K562 (cell line): ENCODE results near the gene CKAP5. TPM values are rescaled to one million over a fixed set of nuclear protein-coding genes. Genes with fewer than 3 reads are reported as not detected.

Source experiments
- ATAC-seq: fragments of 200-7000 bp; cut with Tn5 transposase; 3 replicates; pipeline ENCODE4 v1.9.1; 2020; ENCODE audit warnings: moderate library complexity
- BruUV-seq: library from RNA; stranded (reverse); fragments of 400-500 nt; replicated peaks from 2 replicates; lab custom pipeline; 2021; lab: Mats Ljungman, UMichigan
- CTCF ChIA-PET: fragments of 300-600 bp; formaldehyde crosslinking; extraction: SDS; loops from one replicate; lab custom pipeline; 2021; ENCODE audit warnings: low intra/inter-chr PET ratio; lab: Yijun Ruan, JAX
- POLR2A ChIA-PET: fragments of 300-600, 350-650 bp; sonication (Branson Sonifier 250); formaldehyde crosslinking; extraction: SDS; loops from one replicate; lab custom pipeline; 2021; ENCODE audit warnings: antibody characterized with exemption, inconsistent platforms; lab: Yijun Ruan, JAX
- DNase-seq, 4 experiments: peaks; one replicate each; pipeline versions ENCODE4 v3.0.0 to v3.0.0-alpha.2; 2011 to 2018; ENCODE audit warnings: low spot score in 3 of 4, mixed read lengths in 3 of 4; ENCODE audit errors: extremely low read depth in 1 of 4
- FAIRE-seq: peaks from 2 replicates; lab custom pipeline; 2011; peaks lifted over from hg19 to GRCh38; lab: Jason Lieb, UNC
- H2AFZ ChIP-seq: 2 replicates; pipeline ENCODE4 v1.6.0; 2011; ENCODE audit warnings: low read depth, low read length, control low read depth, inconsistent platforms
- H3K27ac ChIP-seq: fragments of 200-600 bp; 3 replicates; pipeline ENCODE4 v1.8.0; 2011; ENCODE audit warnings: low read depth, mild to moderate bottlenecking, control low read depth, inconsistent platforms, low read length, moderate library complexity, mixed read lengths; ENCODE audit errors: extremely low read depth
- H3K27me3 ChIP-seq, 2 experiments: fragments of 300-600 bp in 1 of 2; 2 replicates in 1 of 2; 3 replicates in 1 of 2; pipeline versions ENCODE4 v1.6.0 to v1.8.0; 2011; ENCODE audit warnings: inconsistent platforms in 2 of 2, low read length in 2 of 2, mild to moderate bottlenecking in 1 of 2, mixed read lengths in 1 of 2, moderate library complexity in 1 of 2; ENCODE audit not compliant: control insufficient read depth in 2 of 2, insufficient read depth in 2 of 2
- H3K36me3 ChIP-seq: fragments of 300-600 bp; 3 replicates; pipeline ENCODE4 v1.8.0; 2011; ENCODE audit warnings: mild to moderate bottlenecking, low read length, inconsistent platforms; ENCODE audit not compliant: control insufficient read depth, insufficient read depth
- H3K4me1 ChIP-seq, 2 experiments: fragments of 200-600 bp in 1 of 2; replicated peaks in 1 of 2; 2 replicates in 1 of 2; 3 replicates in 1 of 2; pipeline versions ENCODE4 v1.5.1 to v1.8.0; 2011; ENCODE audit warnings: inconsistent platforms in 2 of 2, low read length in 2 of 2, mild to moderate bottlenecking in 1 of 2, mixed read lengths in 1 of 2, moderate library complexity in 1 of 2; ENCODE audit not compliant: control insufficient read depth in 2 of 2, insufficient read depth in 2 of 2
- H3K4me2 ChIP-seq: 2 replicates; pipeline ENCODE4 v1.6.1; 2011; ENCODE audit warnings: low read length, control low read depth, inconsistent platforms, mixed read lengths; ENCODE audit not compliant: insufficient read depth
- H3K4me3 ChIP-seq: fragments of 200-600 bp; sonication (generic), shearing (Covaris generic); 2 replicates; pipeline ENCODE4 v1.5.1; 2016; ENCODE audit warnings: control low read depth, inconsistent platforms
- H3K79me2 ChIP-seq: fragments of 200-600 bp; 3 replicates; pipeline ENCODE4 v1.8.0; 2011; ENCODE audit warnings: low read length, inconsistent platforms; ENCODE audit not compliant: control insufficient read depth, insufficient read depth
- H3K9ac ChIP-seq, 2 experiments: 2 replicates each; pipeline versions ENCODE4 v1.6.0 to v1.6.1; 2011; ENCODE audit warnings: low read depth in 2 of 2, low read length in 2 of 2, control low read depth in 1 of 2, inconsistent platforms in 1 of 2, mild to moderate bottlenecking in 1 of 2, mixed read lengths in 1 of 2; ENCODE audit not compliant: insufficient read depth in 1 of 2
- H3K9me1 ChIP-seq: one replicate; pipeline ENCODE4 v1.6.0; 2011; ENCODE audit warnings: inconsistent platforms, mild to moderate bottlenecking, low read length, moderate library complexity; ENCODE audit not compliant: control insufficient read depth, insufficient read depth
- H3K9me3 ChIP-seq: replicated peaks from 2 replicates; pipeline ENCODE4 v1.5.1; 2011; ENCODE audit warnings: low read depth, low read length, inconsistent platforms; ENCODE audit not compliant: control insufficient read depth, insufficient read depth
- H4K20me1 ChIP-seq: replicated peaks from 2 replicates; pipeline ENCODE4 v1.6.1; 2011; ENCODE audit warnings: low read length, inconsistent platforms, mixed read lengths; ENCODE audit not compliant: control insufficient read depth, insufficient read depth
- FOXA3 ChIP-seq, 2 experiments: fragments of 450-650 bp in 1 of 2; sonication (generic) in 1 of 2; formaldehyde crosslinking; IDR thresholded peaks in 1 of 2; conservative IDR thresholded peaks in 1 of 2; 2 replicates each; pipeline versions ENCODE4 v1.4.0 to v1.8.0; 2020 to 2022; ENCODE audit warnings: mild to moderate bottlenecking in 2 of 2, missing genetic modification reagents in 1 of 2
- GABPA ChIP-seq: fragments of 200-800 bp; sonication (Bioruptor generic); conservative IDR thresholded peaks from 2 replicates; pipeline ENCODE4 v1.6.1; 2016; ENCODE audit warnings: low read depth, missing genetic modification characterization, missing compliant biosample characterization
- MYNN ChIP-seq, 2 experiments: sonication (generic); formaldehyde crosslinking in 1 of 2; IDR thresholded peaks; 2 replicates each; pipeline versions ENCODE4 v1.5.0 to v1.6.1; 2016 to 2020; ENCODE audit warnings: antibody characterized with exemption in 1 of 2, missing genetic modification reagents in 1 of 2
- RCOR1 ChIP-seq, 2 experiments: IDR thresholded peaks; 2 replicates each; pipeline ENCODE4 v1.6.1; 2012; ENCODE audit warnings: low read depth in 2 of 2, low read length in 2 of 2, borderline replicate concordance in 1 of 2, improper control_type of control experiment in 1 of 2
- SREBF2 ChIP-seq: sonication (generic); formaldehyde crosslinking; IDR thresholded peaks from 2 replicates; pipeline ENCODE4 v1.4.0; 2020; ENCODE audit warnings: mild to moderate bottlenecking, missing genetic modification reagents
- TRIM24 ChIP-seq, 2 experiments: fragments of 450-650 bp; IDR thresholded peaks; 2 replicates each; pipeline ENCODE4 v1.6.1; 2016
- ZNF644 ChIP-seq: fragments of 200-800 bp; sonication (Bioruptor generic); IDR thresholded peaks from 2 replicates; pipeline ENCODE4 v1.6.1; 2016; ENCODE audit warnings: low read depth, missing genetic modification characterization, missing compliant biosample characterization
- WGBS: fragments of 100-300 bp; shearing (Covaris generic); methylation state at CpG from one replicate; pipeline ENCODE4 v1.1.6; 2016; ENCODE audit warnings: low coverage, mixed read lengths; ENCODE audit not compliant: insufficient coverage; ENCODE audit errors: missing lambda C conversion rate; 5-methylcytosine and 5-hydroxymethylcytosine counted together
- in situ Hi-C: fragments of 300-500 bp; cut with MboI; formaldehyde crosslinking; loops from 4 replicates; pipeline ENCODE4 v1.15.0; 2018; ENCODE audit warnings: inconsistent platforms, mixed read lengths
- intact Hi-C: fragments of 100-400 bp; cut with micrococcal nuclease; formaldehyde crosslinking; loops from 2 replicates; pipeline ENCODE4 v1.14.2; 2022
- polyA plus RNA-seq, 8 experiments: library from polyadenylated mRNA; depleted of rRNA in 4 of 8; stranded (reverse) in 5 of 8; unstranded in 3 of 8; fragments of >200 nt; fragmentation: Nextera tagmentation in 2 of 8; fragmentation: Illumina TruSeq in 1 of 8; extraction: Ambion mirVana in 2 of 8; extraction: Trizol in 1 of 8; gene quantifications; 2 replicates each; pipeline versions ENCODE4 v1.2.1 to v1.2.3, GENCODE V29; 2011 to 2014; ENCODE audit warnings: inconsistent platforms in 1 of 8, missing spikeins in 1 of 8
- total RNA-seq, 7 experiments: library from RNA; depleted of rRNA in 6 of 7; stranded (reverse); fragments of >200 nt in 6 of 7; fragmentation: Illumina TruSeq in 2 of 7; extraction: Trizol in 2 of 7; gene quantifications; 2 replicates each; pipeline versions ENCODE4 v1.2.1 to v1.2.3, GENCODE V29; 2011 to 2021; ENCODE audit warnings: low replicate concordance in 1 of 7
- TF ChIP-seq, protein P1 (sequence below), 3 experiments: IDR thresholded peaks in 2 of 3; conservative IDR thresholded peaks in 1 of 3; 2 replicates each; pipeline ENCODE4 v1.5.1; 2011 to 2012; ENCODE audit warnings: low read length in 3 of 3, mild to moderate bottlenecking in 3 of 3, control low read depth in 2 of 3, improper control_type of control experiment in 1 of 3, inconsistent platforms in 1 of 3, low read depth in 1 of 3, mixed read lengths in 1 of 3, moderate library complexity in 1 of 3; ENCODE audit not compliant: insufficient read depth in 2 of 3

CKAP5 gene
- total and polyA plus RNA-seq, 9 of the 15 experiments (the other 6 are each of a cell fraction or from before 2014, with no cell fraction given) = 60.1 to 239 (median 139) TPM

DNA sequence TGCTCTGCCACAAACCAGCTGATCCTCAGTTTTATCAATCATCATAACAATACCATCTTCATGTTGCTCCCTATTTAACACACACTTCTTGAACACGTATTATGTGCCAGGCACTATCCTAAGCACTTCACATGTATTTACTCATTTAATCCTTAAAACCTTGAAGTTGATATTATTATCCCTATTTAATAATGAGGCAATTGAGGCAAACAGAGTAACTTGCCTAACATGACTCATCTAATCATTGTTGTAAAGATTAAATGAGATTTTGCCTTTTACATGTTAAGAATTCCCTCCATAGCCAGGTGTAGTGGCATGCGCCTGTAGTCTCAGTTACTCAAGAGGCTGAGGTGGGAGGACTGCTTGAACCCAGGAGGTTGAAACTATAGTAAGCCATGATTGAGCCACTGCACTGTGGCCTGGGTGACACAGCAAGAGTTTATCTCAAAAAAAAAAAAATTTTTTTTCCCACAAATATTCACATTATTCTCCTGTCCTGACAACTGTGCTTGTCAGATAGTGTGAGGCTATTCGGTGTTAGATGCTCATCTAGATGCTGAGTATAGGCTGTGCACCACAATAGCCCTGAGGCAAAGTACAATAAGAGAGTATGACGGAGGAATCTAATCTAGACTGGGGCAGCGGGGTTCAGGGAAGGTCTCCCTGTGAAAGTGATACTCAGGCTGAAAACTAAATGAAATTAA is 13.4 kb downstream of the CKAP5 start (continued):
- TF ChIP-seq FOXA3 (CRISPR knock-in tag; conservative IDR thresholded peaks at IDR 0.05 in 1 of 2, IDR thresholded peaks at IDR 0.05 in 1 of 2) = no peak
- no peak for TF ChIP-seq TRIM24 (IDR thresholded peaks at IDR 0.05)
- TF ChIP-seq RCOR1 (IDR thresholded peaks at IDR 0.05; ENCODE audit: borderline replicate concordance in 1 of 2, low read depth in 2 of 2, low read length in 2 of 2) = peak in 1 of 2 experiments; percentile 77; a peak in 2 of 4 replicates

DNA sequence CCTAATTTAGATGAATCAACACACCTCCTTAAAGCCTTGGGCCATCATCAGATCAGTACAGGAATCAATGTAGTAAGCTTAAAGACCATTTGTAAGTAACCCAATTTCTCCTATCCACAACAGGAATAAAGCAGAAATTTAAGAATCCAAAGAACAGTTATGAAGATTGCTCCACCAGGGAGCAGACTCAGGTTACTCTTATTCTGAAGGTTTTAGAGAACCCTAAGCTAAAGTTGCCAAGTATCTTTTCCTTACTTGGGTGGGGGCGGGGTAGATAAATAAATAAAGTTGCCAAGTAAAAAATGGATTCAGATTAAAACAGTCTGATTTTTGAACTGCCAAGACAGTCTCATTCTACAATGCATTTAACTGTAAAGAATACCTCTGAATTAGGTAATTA is 18.1 kb downstream of the CKAP5 start:
- no peak for ATAC-seq
- Histone ChIP-seq H3K4me3 (no peak overlapping the region), H3K36me3 (peaks cover 24% of the 10 kb centered on the region; the same call in 1 of the 3 replicates), H3K9me3 (no peaks in the 10 kb centered on the region), H4K20me1 (peaks cover 24% of the 10 kb centered on the region), H3K9ac (no peak overlapping the region), H3K9me1 (peaks cover 6% of the 10 kb centered on the region), H3K79me2 (peaks cover 99% of the 10 kb centered on the region), H2AFZ (no peak overlapping the region), H3K27me3 (no peaks in the 10 kb centered on the region), H3K4me1 (peaks cover 20 to 27% of the 10 kb centered on the region in 2 experiments; a peak in 4 of 5 replicates), H3K4me2 (no peak overlapping the region), H3K27ac (no peak overlapping the region)
- POLR2A ChIA-PET = interaction anchor here (0.7 to 2.1 kb wide), 2 partner anchors 12 to 19 kb away, joined by 3 to 12 read pairs; no protein-coding TSS in a partner anchor
- intact Hi-C loops = loop anchor here (2.0 kb wide), 1 partner anchor 17 kb away; no protein-coding TSS in a partner anchor
- TF ChIP-seq, protein P1, sequence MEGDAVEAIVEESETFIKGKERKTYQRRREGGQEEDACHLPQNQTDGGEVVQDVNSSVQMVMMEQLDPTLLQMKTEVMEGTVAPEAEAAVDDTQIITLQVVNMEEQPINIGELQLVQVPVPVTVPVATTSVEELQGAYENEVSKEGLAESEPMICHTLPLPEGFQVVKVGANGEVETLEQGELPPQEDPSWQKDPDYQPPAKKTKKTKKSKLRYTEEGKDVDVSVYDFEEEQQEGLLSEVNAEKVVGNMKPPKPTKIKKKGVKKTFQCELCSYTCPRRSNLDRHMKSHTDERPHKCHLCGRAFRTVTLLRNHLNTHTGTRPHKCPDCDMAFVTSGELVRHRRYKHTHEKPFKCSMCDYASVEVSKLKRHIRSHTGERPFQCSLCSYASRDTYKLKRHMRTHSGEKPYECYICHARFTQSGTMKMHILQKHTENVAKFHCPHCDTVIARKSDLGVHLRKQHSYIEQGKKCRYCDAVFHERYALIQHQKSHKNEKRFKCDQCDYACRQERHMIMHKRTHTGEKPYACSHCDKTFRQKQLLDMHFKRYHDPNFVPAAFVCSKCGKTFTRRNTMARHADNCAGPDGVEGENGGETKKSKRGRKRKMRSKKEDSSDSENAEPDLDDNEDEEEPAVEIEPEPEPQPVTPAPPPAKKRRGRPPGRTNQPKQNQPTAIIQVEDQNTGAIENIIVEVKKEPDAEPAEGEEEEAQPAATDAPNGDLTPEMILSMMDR (IDR thresholded peaks at IDR 0.05 in 2 of 3, conservative IDR thresholded peaks at IDR 0.05 in 1 of 3; ENCODE audit: insufficient read depth in 2 of 3, low read depth in 1 of 3, low read length in 3 of 3) = 0 out of 6 replicates have a peak, but pooled peaks of 1 of the 3 experiments have one; percentile 12
- TF ChIP-seq SREBF2 (CRISPR knock-in tag) (no peak), GABPA (tag) (no peak), ZNF644 (tag) (no peak), MYNN (IDR thresholded peaks at IDR 0.05) (peak; percentile 98), MYNN (CRISPR knock-in tag; IDR thresholded peaks at IDR 0.05) (no peak)
- no peak for DNase-seq
- in situ Hi-C loops = no loop called here
- WGBS = 57% methylated on average over 1 of the region's 1 CpG
- no peak for FAIRE-seq
- CTCF ChIA-PET = interaction anchor here (0.7 kb wide), 1 partner anchor 335 kb away, joined by 3 read pairs; no protein-coding TSS in a partner anchor
- no TSS peak for BruUV-seq
